ENCODE data around the gene OR2H2.

DNA sequence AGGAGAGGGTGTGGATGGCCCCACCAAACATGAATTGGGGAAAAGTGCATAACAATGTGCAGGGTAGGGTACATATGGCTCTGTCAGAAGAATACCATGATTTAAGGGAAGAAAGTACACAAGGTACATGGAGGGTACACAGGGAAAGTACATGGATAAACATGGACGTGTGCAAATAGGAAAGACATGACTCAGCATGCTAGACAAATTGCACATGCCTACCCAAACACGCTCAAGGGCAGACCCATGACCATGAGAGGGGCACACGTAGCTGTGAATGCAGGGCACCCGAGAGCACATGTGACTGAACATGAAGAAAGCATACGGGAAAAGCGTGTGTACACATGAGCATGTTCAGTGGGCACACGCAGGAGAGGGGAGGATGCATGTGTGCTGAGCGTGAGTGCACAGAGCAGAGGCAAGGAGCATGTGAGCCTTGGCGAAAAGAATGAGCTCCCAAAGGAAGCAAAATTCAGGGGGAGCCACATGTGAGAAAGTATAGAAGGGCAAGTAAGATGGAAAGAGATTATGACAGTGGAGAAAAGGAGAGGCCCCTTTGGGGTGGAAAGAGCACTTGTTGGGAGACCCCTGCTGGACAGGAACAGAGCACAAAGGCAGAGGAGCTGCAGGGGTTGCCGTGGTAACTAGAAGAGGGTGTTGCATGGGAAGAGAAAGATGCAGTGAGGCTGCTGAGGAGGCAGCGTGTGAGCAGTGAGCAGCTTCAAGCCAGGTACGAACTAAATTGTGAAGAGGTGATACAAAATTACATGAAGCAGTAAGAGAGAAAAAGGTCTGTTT is 17.8 kb downstream of the OR2H2 start:
- TF ChIP-seq, protein P1, sequence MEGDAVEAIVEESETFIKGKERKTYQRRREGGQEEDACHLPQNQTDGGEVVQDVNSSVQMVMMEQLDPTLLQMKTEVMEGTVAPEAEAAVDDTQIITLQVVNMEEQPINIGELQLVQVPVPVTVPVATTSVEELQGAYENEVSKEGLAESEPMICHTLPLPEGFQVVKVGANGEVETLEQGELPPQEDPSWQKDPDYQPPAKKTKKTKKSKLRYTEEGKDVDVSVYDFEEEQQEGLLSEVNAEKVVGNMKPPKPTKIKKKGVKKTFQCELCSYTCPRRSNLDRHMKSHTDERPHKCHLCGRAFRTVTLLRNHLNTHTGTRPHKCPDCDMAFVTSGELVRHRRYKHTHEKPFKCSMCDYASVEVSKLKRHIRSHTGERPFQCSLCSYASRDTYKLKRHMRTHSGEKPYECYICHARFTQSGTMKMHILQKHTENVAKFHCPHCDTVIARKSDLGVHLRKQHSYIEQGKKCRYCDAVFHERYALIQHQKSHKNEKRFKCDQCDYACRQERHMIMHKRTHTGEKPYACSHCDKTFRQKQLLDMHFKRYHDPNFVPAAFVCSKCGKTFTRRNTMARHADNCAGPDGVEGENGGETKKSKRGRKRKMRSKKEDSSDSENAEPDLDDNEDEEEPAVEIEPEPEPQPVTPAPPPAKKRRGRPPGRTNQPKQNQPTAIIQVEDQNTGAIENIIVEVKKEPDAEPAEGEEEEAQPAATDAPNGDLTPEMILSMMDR (IDR thresholded peaks at IDR 0.05): no peak
- no peak for TF ChIP-seq POLR2A (IDR thresholded peaks at IDR 0.05)
